OCI-LY7 (cell line): Measurements from ENCODE around the gene KIRREL3.

Experiments
- CTCF ChIP-seq: fragments of 200-600 bp; sonication (generic); conservative IDR thresholded peaks from 2 replicates; pipeline ENCODE4 v1.5.1; 2014; ENCODE audit warnings: mild to moderate bottlenecking, antibody characterized with exemption, low read length, moderate library complexity, mixed read lengths
- EZH2phosphoT487 ChIP-seq: fragments of 200-600 bp; sonication (generic); IDR thresholded peaks from 2 replicates; pipeline ENCODE4 v1.6.1; 2018; ENCODE audit warnings: low read depth, borderline replicate concordance, mild to moderate bottlenecking, mixed run types, antibody characterized with exemption, low read length, moderate library complexity, mixed read lengths

GRCh38 chr11:126507646-126508045 lies 492.9 kb downstream of the KIRREL3 start:
- TF ChIP-seq CTCF (no peak), EZH2phosphoT487 (no peak)
